ENCODE measurements around the gene OSM.

GRCh38 chr22:30236875-30237274 lies 29.8 kb downstream of the OSM start:
- TF ChIP-seq POLR2AphosphoS5 (IDR thresholded peaks at IDR 0.05) (no peak), POLR2A (IDR thresholded peaks at IDR 0.05) (no peak), EP300 (IDR thresholded peaks at IDR 0.05) (no peak)
- TF ChIP-seq, protein P1, sequence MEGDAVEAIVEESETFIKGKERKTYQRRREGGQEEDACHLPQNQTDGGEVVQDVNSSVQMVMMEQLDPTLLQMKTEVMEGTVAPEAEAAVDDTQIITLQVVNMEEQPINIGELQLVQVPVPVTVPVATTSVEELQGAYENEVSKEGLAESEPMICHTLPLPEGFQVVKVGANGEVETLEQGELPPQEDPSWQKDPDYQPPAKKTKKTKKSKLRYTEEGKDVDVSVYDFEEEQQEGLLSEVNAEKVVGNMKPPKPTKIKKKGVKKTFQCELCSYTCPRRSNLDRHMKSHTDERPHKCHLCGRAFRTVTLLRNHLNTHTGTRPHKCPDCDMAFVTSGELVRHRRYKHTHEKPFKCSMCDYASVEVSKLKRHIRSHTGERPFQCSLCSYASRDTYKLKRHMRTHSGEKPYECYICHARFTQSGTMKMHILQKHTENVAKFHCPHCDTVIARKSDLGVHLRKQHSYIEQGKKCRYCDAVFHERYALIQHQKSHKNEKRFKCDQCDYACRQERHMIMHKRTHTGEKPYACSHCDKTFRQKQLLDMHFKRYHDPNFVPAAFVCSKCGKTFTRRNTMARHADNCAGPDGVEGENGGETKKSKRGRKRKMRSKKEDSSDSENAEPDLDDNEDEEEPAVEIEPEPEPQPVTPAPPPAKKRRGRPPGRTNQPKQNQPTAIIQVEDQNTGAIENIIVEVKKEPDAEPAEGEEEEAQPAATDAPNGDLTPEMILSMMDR (IDR thresholded peaks at IDR 0.05): no peak

All from sigmoid colon (tissue), 4 donors.